SK-N-SH (cell line): ENCODE results near the gene PCSK5. TPM values are rescaled to one million over a fixed set of nuclear protein-coding genes. Genes with fewer than 3 reads are reported as not detected.

Source experiments
- CTCF ChIA-PET: fragments of 300-600, 350-600 bp; formaldehyde crosslinking; extraction: SDS; loops from one replicate; lab custom pipeline; 2021; lab: Yijun Ruan, JAX
- POLR2A ChIA-PET: fragments of 350-600 bp; sonication (Branson Sonifier 250); formaldehyde crosslinking; extraction: SDS; loops from one replicate; lab custom pipeline; 2020; ENCODE audit warnings: antibody characterized with exemption, inconsistent platforms; lab: Yijun Ruan, JAX
- DNase-seq: peaks from one replicate; pipeline ENCODE4 v3.0.0; 2012
- H2AFZ ChIP-seq: fragments of 200-600 bp; sonication (generic); 2 replicates; pipeline ENCODE4 v1.8.1; 2016; ENCODE audit warnings: antibody characterized with exemption, mild to moderate bottlenecking, low read depth
- H3F3A ChIP-seq: fragments of 200-600 bp; sonication (generic); replicated peaks from 2 replicates; pipeline ENCODE3; 2016; ENCODE audit warnings: antibody characterized with exemption, mild to moderate bottlenecking; ENCODE audit not compliant: insufficient read depth
- H3K27ac ChIP-seq, 2 experiments: fragments of 200-500 bp in 1 of 2; fragments of 200-600 bp in 1 of 2; sonication (Bioruptor generic) in 1 of 2; sonication (generic), shearing (Covaris generic) in 1 of 2; 2 replicates each; pipeline versions ENCODE4 v1.5.1 to v1.6.1; 2014 to 2016; ENCODE audit warnings: low read depth in 2 of 2, inconsistent platforms in 1 of 2, low read length in 1 of 2, mild to moderate bottlenecking in 1 of 2, mixed read lengths in 1 of 2
- H3K27me3 ChIP-seq: fragments of 200-600 bp; sonication (generic), shearing (Covaris generic); 2 replicates; pipeline ENCODE4 v1.6.1; 2016; ENCODE audit warnings: mixed run types; ENCODE audit not compliant: insufficient read depth
- H3K36me3 ChIP-seq, 2 experiments: fragments of 200-500 bp in 1 of 2; fragments of 200-600 bp in 1 of 2; sonication (Bioruptor generic) in 1 of 2; sonication (generic) in 1 of 2; replicated peaks in 1 of 2; 2 replicates each; pipeline versions ENCODE3 to v1.5.1; 2014 to 2016; ENCODE audit warnings: low read length in 1 of 2, mild to moderate bottlenecking in 1 of 2; ENCODE audit not compliant: insufficient read depth in 2 of 2, control insufficient read depth in 1 of 2
- H3K4me1 ChIP-seq, 2 experiments: fragments of 200-500 bp in 1 of 2; fragments of 200-600 bp in 1 of 2; sonication (Bioruptor generic) in 1 of 2; sonication (generic), shearing (Covaris generic) in 1 of 2; 2 replicates each; pipeline versions ENCODE4 v1.5.1 to v1.6.1; 2014 to 2016; ENCODE audit warnings: low read depth in 1 of 2, low read length in 1 of 2, mixed run types in 1 of 2; ENCODE audit not compliant: insufficient read depth in 2 of 2, control insufficient read depth in 1 of 2
- H3K4me2 ChIP-seq: fragments of 200-600 bp; sonication (generic), shearing (Covaris generic); 2 replicates; pipeline ENCODE4 v1.6.1; 2017; ENCODE audit warnings: mixed run types
- H3K4me3 ChIP-seq, 2 experiments: fragments of 200-500 bp in 1 of 2; fragments of 200-600 bp in 1 of 2; sonication (Bioruptor generic) in 1 of 2; sonication (generic), shearing (Covaris generic) in 1 of 2; 2 replicates each; pipeline versions ENCODE4 v1.5.1 to v1.8.1; 2014 to 2016; ENCODE audit warnings: low read depth in 2 of 2, inconsistent platforms in 1 of 2, low read length in 1 of 2, mild to moderate bottlenecking in 1 of 2, mixed read lengths in 1 of 2, moderate library complexity in 1 of 2
- H3K79me2 ChIP-seq: fragments of 200-600 bp; sonication (generic); 2 replicates; pipeline ENCODE4 v1.8.1; 2017; ENCODE audit warnings: mild to moderate bottlenecking; ENCODE audit not compliant: insufficient read depth
- H3K9ac ChIP-seq: fragments of 200-600 bp; sonication (generic); 2 replicates; pipeline ENCODE4 v1.6.1; 2017; ENCODE audit warnings: mixed run types
- H3K9me2 ChIP-seq: fragments of 200-600 bp; sonication (generic); 2 replicates; pipeline ENCODE4 v1.6.1; 2017; ENCODE audit warnings: mixed run types
- H3K9me3 ChIP-seq: fragments of 200-600 bp; sonication (generic); 2 replicates; pipeline ENCODE4 v1.6.1; 2017; ENCODE audit warnings: mixed run types, mild to moderate bottlenecking, moderate library complexity
- H4K20me1 ChIP-seq: fragments of 200-600 bp; sonication (generic); 2 replicates; pipeline ENCODE4 v1.6.1; 2017; ENCODE audit warnings: mild to moderate bottlenecking, mixed run types; ENCODE audit not compliant: insufficient read depth
- CTCF ChIP-seq: fragments of 200-600 bp; sonication (generic); IDR thresholded peaks from 2 replicates; pipeline ENCODE4 v1.6.1; 2017; ENCODE audit warnings: antibody characterized with exemption, mild to moderate bottlenecking, moderate library complexity
- ELF1 ChIP-seq: IDR thresholded peaks from 2 replicates; pipeline ENCODE4 v1.4.0; 2012
- EP300 ChIP-seq, 2 experiments: IDR thresholded peaks; 2 replicates each; pipeline versions ENCODE4 v1.4.0 to v1.6.1; 2012; ENCODE audit warnings: borderline replicate concordance in 1 of 2, low read depth in 1 of 2, low read length in 1 of 2
- GABPA ChIP-seq: IDR thresholded peaks from 2 replicates; pipeline ENCODE4 v1.4.0; 2012; ENCODE audit warnings: low read depth, mild to moderate bottlenecking
- IRF3 ChIP-seq: fragments of 150-350 bp; IDR thresholded peaks from 2 replicates; pipeline ENCODE4 v1.6.1; 2016; ENCODE audit warnings: mild to moderate bottlenecking, low read depth, low read length
- JUND ChIP-seq: IDR thresholded peaks from 2 replicates; pipeline ENCODE4 v1.4.0; 2012
- MAX ChIP-seq: IDR thresholded peaks from 2 replicates; pipeline ENCODE4 v1.4.0; 2012; ENCODE audit warnings: low read depth
- MXI1 ChIP-seq: IDR thresholded peaks from 2 replicates; pipeline ENCODE4 v1.6.1; 2012; ENCODE audit warnings: mild to moderate bottlenecking, low read depth, low read length, improper control_type of control experiment
- NFIC ChIP-seq: IDR thresholded peaks from 2 replicates; pipeline ENCODE4 v1.4.0; 2012; ENCODE audit warnings: borderline replicate concordance
- NRF1 ChIP-seq: IDR thresholded peaks from 2 replicates; pipeline ENCODE4 v1.6.1; 2012; ENCODE audit warnings: low read depth, mild to moderate bottlenecking, low read length
- RFX5 ChIP-seq: IDR thresholded peaks from 2 replicates; pipeline ENCODE4 v1.6.1; 2012; ENCODE audit warnings: mild to moderate bottlenecking, improper control_type of control experiment, low read length
- TCF12 ChIP-seq: IDR thresholded peaks from 2 replicates; pipeline ENCODE4 v1.4.0; 2012
- YY1 ChIP-seq: IDR thresholded peaks from 2 replicates; pipeline ENCODE4 v1.4.0; 2012; ENCODE audit warnings: low read depth, mild to moderate bottlenecking
- WGBS: methylation state at CpG from one replicate; pipeline ENCODE4 v1.1.6; 2017; ENCODE audit warnings: low lambda C conversion rate; 5-methylcytosine and 5-hydroxymethylcytosine counted together
- polyA plus RNA-seq, 3 experiments: library from polyadenylated mRNA; depleted of rRNA; stranded (reverse); fragments of >200 nt; gene quantifications; 2 replicates each; pipeline ENCODE4 v1.2.3, GENCODE V29; 2012

The PCSK5 gene
- polyA plus RNA-seq, 1 of the 3 experiments (the other 2 are of a cell fraction): 0.08 TPM

GRCh38 chr9:76240578-76240977, 350.1 kb downstream of the PCSK5 start:
- no peaks in the 10 kb centered on the region for H4K20me1 ChIP-seq
- H3K27me3 ChIP-seq: peaks cover 14% of the 10 kb centered on the region; the same call in 1 of the 2 replicates
- 0% methylated on average over 1 of the region's 1 CpG for WGBS
- TF ChIP-seq NFIC: no peak
- no peak for TF ChIP-seq YY1
- H3K9me2 ChIP-seq: no peaks in the 10 kb centered on the region
- H3K27ac ChIP-seq: no peak overlapping the region
- POLR2A ChIA-PET: no interaction called here
- H2AFZ ChIP-seq: no peak overlapping the region
- H3K9me3 ChIP-seq: no peaks in the 10 kb centered on the region
- no peak for DNase-seq
- H3K4me2 ChIP-seq: no peak overlapping the region
- H3K36me3 ChIP-seq: no peaks in the 10 kb centered on the region
- H3F3A ChIP-seq: no peaks in the 10 kb centered on the region
- H3K79me2 ChIP-seq: no peaks in the 10 kb centered on the region
- CTCF ChIA-PET: no interaction called here
- no peak overlapping the region for H3K4me3 ChIP-seq
- H3K9ac ChIP-seq: no peak overlapping the region
- H3K4me1 ChIP-seq: no peaks in the 10 kb centered on the region

GRCh38 chr9:76245518-76245917, 355.0 kb downstream of the PCSK5 start:
- 13% methylated on average over 1 of the region's 1 CpG for WGBS
- Histone ChIP-seq H3K27me3 (peaks cover 5% of the 10 kb centered on the region; the same call in 1 of the 2 replicates), H3K9me3 (no peaks in the 10 kb centered on the region), H4K20me1 (no peaks in the 10 kb centered on the region), H3K4me2 (no peak overlapping the region), H3K79me2 (no peaks in the 10 kb centered on the region), H3K9ac (no peak overlapping the region), H3K36me3 (no peaks in the 10 kb centered on the region), H3K4me1 (no peaks in the 10 kb centered on the region), H3K9me2 (no peaks in the 10 kb centered on the region), H2AFZ (no peak overlapping the region), H3K27ac (no peak overlapping the region), H3F3A (no peaks in the 10 kb centered on the region), H3K4me3 (no peak overlapping the region)
- POLR2A ChIA-PET: no interaction called here
- DNase-seq: no peak
- TF ChIP-seq JUND (no peak), MXI1 (no peak), RFX5 (no peak), CTCF (no peak), TCF12 (no peak), IRF3 (no peak), NRF1 (no peak), ELF1 (no peak), EP300 (IDR thresholded peaks at IDR 0.05; ENCODE audit: borderline replicate concordance in 1 of 2, low read depth in 1 of 2, low read length in 1 of 2) (no peak), GABPA (no peak), MAX (no peak)
- CTCF ChIA-PET: no interaction called here
